Prostate gland (tissue), 2 donors: ENCODE results near the gene MYOZ3. TPM values are rescaled to one million over a fixed set of nuclear protein-coding genes. Genes with fewer than 3 reads are reported as not detected.

Source experiments
- DNase-seq: peaks from one replicate; pipeline ENCODE4 v3.0.0-alpha.2; 2019; ENCODE audit warnings: low spot score
- H3K27ac ChIP-seq, 2 donors: fragments of 200-600 bp; sonication (generic); 2 replicates each; pipeline ENCODE4 v1.5.1; 2017 to 2019
- H3K27me3 ChIP-seq: fragments of 200-600 bp; sonication (generic); replicated peaks from 2 replicates; pipeline ENCODE4 v1.5.1; 2019; ENCODE audit not compliant: insufficient read depth
- H3K36me3 ChIP-seq, 2 donors: fragments of 200-600 bp; sonication (generic); 1 replicate in 1 of 2; 2 replicates in 1 of 2; pipeline versions ENCODE4 v1.5.1 to v1.8.1; 2017 to 2019
- H3K4me1 ChIP-seq: fragments of 200-600 bp; sonication (generic); replicated peaks from 2 replicates; pipeline ENCODE4 v1.5.1; 2019
- H3K4me3 ChIP-seq, 2 donors: fragments of 200-600 bp; sonication (generic); 2 replicates each; pipeline ENCODE4 v1.5.1; 2017 to 2019
- H3K9me3 ChIP-seq: fragments of 200-600 bp; sonication (generic); 2 replicates; pipeline ENCODE4 v1.5.1; 2017
- POLR2A ChIP-seq: fragments of 450-650 bp; IDR thresholded peaks from one replicate; pipeline ENCODE4 v1.6.1; 2016; ENCODE audit warnings: antibody characterized with exemption, mild to moderate bottlenecking
- POLR2AphosphoS5 ChIP-seq: sonication (generic); formaldehyde crosslinking; IDR thresholded peaks from one replicate; pipeline ENCODE4 v1.6.1; 2017; ENCODE audit warnings: antibody characterized with exemption
- WGBS: methylation state at CpG from one replicate; pipeline ENCODE4 v1.1.5; 2018; 5-methylcytosine and 5-hydroxymethylcytosine counted together
- intact Hi-C: fragments of 100-400 bp; cut with DNase I; formaldehyde crosslinking; loops from one replicate; pipeline ENCODE4 v1.14.2; 2022
- total RNA-seq, 2 donors: library from RNA; depleted of rRNA; stranded (reverse); fragments of >200 nt; gene quantifications; one replicate each; pipeline ENCODE4 v1.1.0, GENCODE V29; 2016
- TF ChIP-seq, protein P1 (sequence below), 4 experiments: fragments of 200-600 bp in 2 of 4; fragments of 450-650 bp in 2 of 4; sonication (generic) in 2 of 4; IDR thresholded peaks; 1 replicate in 3 of 4; 2 replicates in 1 of 4; pipeline ENCODE4 v1.5.1; 2016 to 2019; ENCODE audit warnings: antibody characterized with exemption in 4 of 4, mild to moderate bottlenecking in 2 of 4, moderate library complexity in 2 of 4

MYOZ3 gene
- total RNA-seq, 2 donors from 2014 or later, result 1.2 to 14.1 TPM

- Histone ChIP-seq H3K9me3 (no peaks in the 10 kb centered on the region), H3K4me3 (peak overlapping the region; percentile 42 to 54), H3K4me1 (no peaks in the 10 kb centered on the region), H3K27me3 (no peaks in the 10 kb centered on the region), H3K27ac (peak overlapping the region; percentile 84), H3K36me3 (no peaks in the 10 kb centered on the region)
- DNase-seq, result no peak
- TF ChIP-seq, protein P1, sequence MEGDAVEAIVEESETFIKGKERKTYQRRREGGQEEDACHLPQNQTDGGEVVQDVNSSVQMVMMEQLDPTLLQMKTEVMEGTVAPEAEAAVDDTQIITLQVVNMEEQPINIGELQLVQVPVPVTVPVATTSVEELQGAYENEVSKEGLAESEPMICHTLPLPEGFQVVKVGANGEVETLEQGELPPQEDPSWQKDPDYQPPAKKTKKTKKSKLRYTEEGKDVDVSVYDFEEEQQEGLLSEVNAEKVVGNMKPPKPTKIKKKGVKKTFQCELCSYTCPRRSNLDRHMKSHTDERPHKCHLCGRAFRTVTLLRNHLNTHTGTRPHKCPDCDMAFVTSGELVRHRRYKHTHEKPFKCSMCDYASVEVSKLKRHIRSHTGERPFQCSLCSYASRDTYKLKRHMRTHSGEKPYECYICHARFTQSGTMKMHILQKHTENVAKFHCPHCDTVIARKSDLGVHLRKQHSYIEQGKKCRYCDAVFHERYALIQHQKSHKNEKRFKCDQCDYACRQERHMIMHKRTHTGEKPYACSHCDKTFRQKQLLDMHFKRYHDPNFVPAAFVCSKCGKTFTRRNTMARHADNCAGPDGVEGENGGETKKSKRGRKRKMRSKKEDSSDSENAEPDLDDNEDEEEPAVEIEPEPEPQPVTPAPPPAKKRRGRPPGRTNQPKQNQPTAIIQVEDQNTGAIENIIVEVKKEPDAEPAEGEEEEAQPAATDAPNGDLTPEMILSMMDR (IDR thresholded peaks at IDR 0.05), result no peak
- TF ChIP-seq POLR2AphosphoS5, result no peak
- no peak for TF ChIP-seq POLR2A
- intact Hi-C loops, result no loop called here
- WGBS, result 55% methylated on average over 10 of the region's 10 CpGs
Measured at GRCh38 chr5:150625831-150626746, 35.0 kb upstream of the MYOZ3 start.

DNA sequence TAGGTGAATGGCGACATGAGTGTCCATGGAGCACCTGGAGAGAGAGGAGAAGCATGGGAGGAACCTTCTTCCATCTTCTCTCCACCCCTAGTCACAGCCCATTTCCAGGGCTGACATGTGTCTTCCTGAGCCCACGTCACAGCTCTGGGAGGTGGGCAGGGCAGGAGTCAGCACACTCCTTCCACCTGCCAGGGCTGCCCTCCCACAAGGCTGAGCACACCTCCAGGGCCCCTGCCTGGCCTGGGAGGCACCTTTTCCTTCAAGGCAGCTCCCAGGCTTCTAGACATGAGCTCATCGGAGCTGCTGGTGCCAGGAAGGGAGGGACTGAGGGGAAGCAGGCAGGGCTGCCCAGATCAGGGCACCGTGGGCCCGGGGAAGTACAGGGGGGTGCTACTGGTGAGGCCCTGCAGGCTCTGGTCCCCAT is 34.2 kb upstream of the MYOZ3 start:
- Histone ChIP-seq H3K36me3 (no peaks in the 10 kb centered on the region), H3K27me3 (no peaks in the 10 kb centered on the region), H3K27ac (peak overlapping the region; percentile 84), H3K4me1 (no peaks in the 10 kb centered on the region), H3K4me3 (no peak overlapping the region), H3K9me3 (no peaks in the 10 kb centered on the region)
- 43% methylated on average over 5 of the region's 5 CpGs for WGBS
- TF ChIP-seq, protein P1 (IDR thresholded peaks at IDR 0.05), result no peak
- TF ChIP-seq POLR2A, result peak; percentile 43
- TF ChIP-seq POLR2AphosphoS5, result no peak
- no peak for DNase-seq
- intact Hi-C loops, result no loop called here

GRCh38 chr5:150627731-150628545 is 33.1 kb upstream of the MYOZ3 start:
- Histone ChIP-seq H3K36me3 (no peaks in the 10 kb centered on the region), H3K27ac (peak overlapping the region in 1 of 2 donors; percentile 84), H3K4me1 (no peaks in the 10 kb centered on the region), H3K27me3 (no peaks in the 10 kb centered on the region), H3K4me3 (no peak overlapping the region), H3K9me3 (no peaks in the 10 kb centered on the region)
- TF ChIP-seq POLR2AphosphoS5 (no peak), POLR2A (no peak)
- TF ChIP-seq, protein P1 (IDR thresholded peaks at IDR 0.05), result no peak
- intact Hi-C loops, result no loop called here
- no peak for DNase-seq
- WGBS, result 60% methylated on average over 5 of the region's 5 CpGs

DNA sequence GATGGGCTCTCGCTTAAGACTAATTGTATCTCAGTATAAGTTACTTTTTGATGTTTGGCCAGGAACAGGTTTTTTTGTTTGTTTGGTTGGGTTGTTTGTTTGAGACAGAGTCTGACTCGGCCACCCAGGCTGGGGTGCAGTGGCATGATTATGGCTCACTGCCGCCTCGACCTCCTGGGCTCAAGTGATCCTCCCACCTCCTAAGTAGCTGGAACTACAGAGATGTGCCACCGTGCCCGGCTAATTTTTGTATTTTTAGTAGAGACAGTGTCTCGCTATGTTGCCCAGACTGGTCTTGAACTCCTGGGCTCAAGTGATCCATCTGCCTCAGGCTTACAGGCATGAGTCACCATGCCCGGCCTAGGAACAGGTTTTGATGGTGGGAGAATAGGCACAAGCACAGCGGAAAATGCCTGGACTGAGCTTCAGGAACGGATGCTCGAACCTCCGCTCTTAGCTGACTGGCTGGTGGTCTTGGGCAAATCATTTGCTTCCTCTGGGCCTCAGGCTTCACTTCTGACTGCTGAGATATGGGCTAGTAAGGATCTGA is 32.0 kb upstream of the MYOZ3 start:
- TF ChIP-seq, protein P1 (IDR thresholded peaks at IDR 0.05), result no peak
- TF ChIP-seq POLR2AphosphoS5 (no peak), POLR2A (no peak)
- H3K27me3 ChIP-seq, result no peaks in the 10 kb centered on the region
- no peaks in the 10 kb centered on the region for H3K4me1 ChIP-seq
- no peak overlapping the region for H3K27ac ChIP-seq
- WGBS, result 86% methylated on average over 11 of the region's 12 CpGs
- H3K36me3 ChIP-seq, result no peaks in the 10 kb centered on the region
- H3K4me3 ChIP-seq, result no peak overlapping the region
- intact Hi-C loops, result no loop called here
- H3K9me3 ChIP-seq, result no peaks in the 10 kb centered on the region
- DNase-seq, result no peak
